Tibial artery (tissue), 4 donors: ENCODE results near the gene ROR1.

Source experiments
- DNase-seq, 2 donors: peaks; one replicate each; pipeline ENCODE4 v3.0.0-alpha.2; 2019
- H3K27ac ChIP-seq, 2 donors: fragments of 200-600 bp; sonication (generic) in 1 of 2; 1 replicate in 1 of 2; 2 replicates in 1 of 2; pipeline ENCODE4 v1.5.1; 2018 to 2019; ENCODE audit warnings: mild to moderate bottlenecking in 1 of 2
- H3K27me3 ChIP-seq, 2 donors: fragments of 200-600 bp; sonication (generic) in 1 of 2; one replicate each; pipeline versions ENCODE4 v1.5.1 to v1.6.0; 2016 to 2019
- H3K36me3 ChIP-seq, 3 donors: fragments of 200-600 bp; sonication (generic) in 2 of 3; one replicate each; pipeline ENCODE4 v1.5.1; 2016 to 2019; ENCODE audit warnings: mild to moderate bottlenecking in 2 of 3
- H3K4me1 ChIP-seq, 4 donors: fragments of 200-600 bp; sonication (generic) in 2 of 4; 1 replicate in 3 of 4; 2 replicates in 1 of 4; pipeline ENCODE4 v1.5.1; 2016 to 2019
- H3K4me3 ChIP-seq, 2 donors: fragments of 200-600 bp; sonication (generic) in 1 of 2; 1 replicate in 1 of 2; 2 replicates in 1 of 2; pipeline ENCODE4 v1.5.1; 2018 to 2019; ENCODE audit warnings: mild to moderate bottlenecking in 2 of 2
- H3K9me3 ChIP-seq, 3 donors: fragments of 200-600 bp; sonication (generic) in 1 of 3; one replicate each; pipeline ENCODE4 v1.5.1; 2016 to 2019
- CTCF ChIP-seq, 2 experiments: fragments of 200-600 bp in 1 of 2; fragments of 450-650 bp in 1 of 2; IDR thresholded peaks; one replicate each; pipeline ENCODE4 v1.5.1; 2017 to 2019; ENCODE audit warnings: antibody characterized with exemption in 2 of 2, mild to moderate bottlenecking in 1 of 2, moderate library complexity in 1 of 2
- intact Hi-C: fragments of 100-400 bp; cut with DNase I; formaldehyde crosslinking; loops from one replicate; pipeline ENCODE4 v1.15.0; 2023; ENCODE audit warnings: low total_unique reads

Gene ROR1

DNA sequence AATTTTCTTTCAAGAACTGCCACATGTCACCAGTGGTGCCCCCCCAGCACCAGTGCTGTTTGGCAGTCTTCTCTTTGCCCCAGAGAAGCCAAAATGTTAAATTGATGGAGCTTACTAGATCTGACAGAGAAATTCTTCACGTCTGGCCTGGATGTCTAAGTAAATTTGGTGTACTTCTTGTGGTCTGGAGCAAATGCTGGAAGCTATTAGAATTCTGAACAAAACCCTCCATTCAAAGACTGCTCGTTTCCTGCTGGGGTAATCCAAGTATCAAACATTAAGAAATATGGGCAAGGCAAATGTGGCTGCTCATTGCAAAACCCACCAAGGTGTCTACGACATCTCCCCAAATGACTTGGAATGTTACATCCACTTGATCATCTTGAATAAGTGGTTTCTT is 92.3 kb downstream of the ROR1 start:
- H3K36me3 ChIP-seq = no peaks in the 10 kb centered on the region
- TF ChIP-seq CTCF (IDR thresholded peaks at IDR 0.05) = no peak
- H3K4me3 ChIP-seq = no peak overlapping the region
- intact Hi-C loops = no loop called here
- DNase-seq = no peak
- no peaks in the 10 kb centered on the region for H3K27me3 ChIP-seq
- H3K9me3 ChIP-seq = no peaks in the 10 kb centered on the region
- peaks cover 0 to 66% (median 21%) of the 10 kb centered on the region in 4 donors for H3K4me1 ChIP-seq
- no peak overlapping the region for H3K27ac ChIP-seq

- DNase-seq = no peak
- Histone ChIP-seq H3K27me3 (no peaks in the 10 kb centered on the region), H3K4me3 (no peak overlapping the region), H3K9me3 (no peaks in the 10 kb centered on the region), H3K36me3 (no peaks in the 10 kb centered on the region), H3K27ac (no peak overlapping the region), H3K4me1 (peaks cover 0 to 55% (median 16%) of the 10 kb centered on the region in 4 donors)
- no peak for TF ChIP-seq CTCF (IDR thresholded peaks at IDR 0.05)
- intact Hi-C loops = no loop called here
Measured at GRCh38 chr1:63867429-63868176, 93.8 kb downstream of the ROR1 start.

DNA sequence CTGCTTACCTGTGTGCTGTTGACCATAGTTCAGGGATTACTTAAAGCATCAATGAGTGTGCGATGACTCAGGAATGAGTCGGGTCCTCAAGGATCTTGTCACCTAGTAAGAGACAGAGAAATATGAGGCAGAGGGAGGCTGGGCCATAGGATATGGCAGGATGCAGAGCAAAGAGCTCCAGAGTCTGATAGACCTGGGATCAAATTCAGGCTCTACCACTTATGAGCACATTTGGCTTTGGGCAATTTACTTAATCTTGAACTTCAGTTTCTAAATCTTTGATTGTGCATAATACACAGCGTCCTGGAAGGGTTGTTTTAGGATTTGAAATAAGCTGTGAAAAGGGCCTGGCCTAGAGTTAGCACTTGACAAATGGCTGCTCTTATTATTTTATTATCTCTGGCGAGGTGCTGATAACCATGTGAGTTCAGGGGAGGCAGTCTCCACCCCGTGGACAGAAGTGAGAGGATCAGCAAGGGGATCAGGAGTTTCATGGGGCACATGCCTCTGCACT is 94.5 kb downstream of the ROR1 start:
- Histone ChIP-seq H3K27me3 (no peaks in the 10 kb centered on the region), H3K9me3 (no peaks in the 10 kb centered on the region), H3K4me3 (no peak overlapping the region), H3K36me3 (no peaks in the 10 kb centered on the region), H3K4me1 (peaks cover 0 to 53% (median 16%) of the 10 kb centered on the region in 4 donors), H3K27ac (no peak overlapping the region)
- TF ChIP-seq CTCF (IDR thresholded peaks at IDR 0.05) = no peak
- DNase-seq = peak in 1 of 2 donors; percentile 32
- intact Hi-C loops = no loop called here

- no peak for TF ChIP-seq CTCF (IDR thresholded peaks at IDR 0.05)
- no peak overlapping the region for H3K27ac ChIP-seq
- no peaks in the 10 kb centered on the region for H3K27me3 ChIP-seq
- no peak for DNase-seq
- no peaks in the 10 kb centered on the region for H3K9me3 ChIP-seq
- H3K36me3 ChIP-seq = no peaks in the 10 kb centered on the region
- peaks cover 0 to 59% (median 24%) of the 10 kb centered on the region in 4 donors for H3K4me1 ChIP-seq
- H3K4me3 ChIP-seq = no peak overlapping the region
- intact Hi-C loops = no loop called here
Measured at GRCh38 chr1:63870152-63870551, 96.3 kb downstream of the ROR1 start.

DNA sequence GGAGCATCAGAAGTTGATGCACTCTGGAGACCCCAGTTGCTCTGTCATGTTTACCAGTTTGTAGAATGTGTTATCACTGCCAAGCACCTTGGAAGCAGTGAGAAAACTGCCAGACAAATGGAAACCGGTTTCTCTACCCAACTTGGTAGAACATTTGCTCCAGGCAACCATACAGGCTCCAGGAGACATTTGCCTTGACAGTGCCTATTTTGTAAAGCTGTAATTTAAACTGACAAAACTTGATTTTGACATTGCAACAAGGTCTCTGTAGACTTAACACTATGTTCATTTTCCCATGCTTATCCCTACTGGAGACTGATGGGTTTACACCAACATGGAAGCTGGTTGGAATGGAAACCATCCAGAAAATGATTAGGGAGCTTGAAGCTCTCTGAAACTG is 97.6 kb downstream of the ROR1 start:
- intact Hi-C loops = no loop called here
- Histone ChIP-seq H3K4me1 (peaks cover 0 to 64% (median 25%) of the 10 kb centered on the region in 4 donors), H3K36me3 (no peaks in the 10 kb centered on the region), H3K9me3 (no peaks in the 10 kb centered on the region), H3K4me3 (no peak overlapping the region), H3K27me3 (no peaks in the 10 kb centered on the region), H3K27ac (no peak overlapping the region)
- no peak for TF ChIP-seq CTCF (IDR thresholded peaks at IDR 0.05)
- no peak for DNase-seq
